HG03521 (cell line): ENCODE measurements around the gene EMILIN3.
"Not testable (repeated sequence)": the region's sequence is repeated elsewhere in the genome, so short reads cannot be mapped to it uniquely, and the experiment has no call there.

Experiments used
- ATAC-seq: cut with Tn5 transposase; IDR thresholded peaks from one replicate; pipeline ENCODE4 v1.9.1; 2021; ENCODE audit warnings: mild to moderate bottlenecking, moderate library complexity; ENCODE audit not compliant: unreplicated experiment

The EMILIN3 gene

GRCh38 chr20:41329435-41330342, 36.9 kb downstream of the EMILIN3 start:
- peak; percentile 62 for ATAC-seq

DNA sequence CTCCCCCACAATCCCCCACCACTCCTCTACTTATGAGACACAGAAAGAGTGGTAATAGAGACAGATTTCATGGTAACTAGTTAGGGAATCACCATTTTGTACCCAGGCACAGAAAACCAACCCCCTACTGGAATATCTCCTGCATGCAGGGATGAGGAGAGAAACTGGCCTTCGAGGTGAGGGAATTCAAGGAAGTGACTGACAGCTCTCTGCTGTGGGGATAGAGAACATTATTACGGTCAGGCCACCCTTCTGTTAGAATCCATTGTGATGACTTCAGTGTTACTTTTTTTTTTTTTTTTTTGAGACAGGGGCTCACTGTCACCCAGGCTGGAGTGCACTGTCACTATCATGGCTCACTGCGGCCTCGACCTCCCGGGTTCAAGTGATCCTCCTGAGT, 39.4 kb downstream of the EMILIN3 start:
- no peak for ATAC-seq

DNA sequence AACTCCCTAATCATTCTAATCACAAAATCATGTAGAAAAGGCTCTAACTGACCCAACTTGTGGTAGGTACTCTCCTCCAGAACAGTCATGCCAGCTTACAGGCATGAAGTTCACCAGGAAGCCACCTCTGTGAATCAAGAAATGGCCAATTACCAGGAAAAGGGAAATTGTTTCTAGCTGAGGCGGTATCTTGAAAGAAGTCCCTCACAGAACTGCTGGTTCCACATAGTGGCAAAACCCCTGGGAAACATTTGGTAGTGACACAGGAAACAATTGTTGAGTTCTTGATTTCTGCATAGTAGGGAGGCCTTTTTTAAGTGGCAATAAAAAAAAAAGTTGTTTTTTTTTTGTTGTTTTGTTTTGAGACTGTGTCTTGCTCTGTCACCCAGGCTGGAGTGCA, 45.6 kb downstream of the EMILIN3 start:
- ATAC-seq: no peak

GRCh38 chr20:41320441-41320840, 46.2 kb downstream of the EMILIN3 start:
- ATAC-seq: no peak

DNA sequence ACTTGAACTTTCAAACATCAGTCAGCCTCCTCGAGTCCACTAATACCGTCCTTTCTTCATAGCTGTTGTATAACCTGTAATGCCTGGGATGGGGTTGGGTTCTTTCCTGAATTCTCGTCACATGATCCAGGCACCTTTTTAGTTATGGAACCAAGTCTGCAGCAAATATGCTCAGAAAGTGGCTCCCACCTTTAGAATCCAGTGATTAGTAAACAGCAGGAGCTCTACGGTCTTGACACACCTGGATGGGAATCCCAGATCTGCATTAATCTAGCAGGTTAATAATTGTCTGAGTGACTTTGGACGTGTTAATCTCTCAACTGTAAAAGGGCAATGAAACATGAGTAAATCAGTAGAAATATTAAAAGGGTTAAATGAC, 48.4 kb downstream of the EMILIN3 start:
- no peak for ATAC-seq

GRCh38 chr20:41317546-41318270, 48.9 kb downstream of the EMILIN3 start, which contains the start of gene ZHX3:
Gene ZHX3, minus strand, starts transcription at chr20:41317731. Its CDS starts 112,815 bp downstream, at chr20:41204916.
- ATAC-seq: peak; percentile 97

GRCh38 chr20:41316602-41317545, 49.7 kb downstream of the EMILIN3 start:
- ATAC-seq: peak; percentile 48

DNA sequence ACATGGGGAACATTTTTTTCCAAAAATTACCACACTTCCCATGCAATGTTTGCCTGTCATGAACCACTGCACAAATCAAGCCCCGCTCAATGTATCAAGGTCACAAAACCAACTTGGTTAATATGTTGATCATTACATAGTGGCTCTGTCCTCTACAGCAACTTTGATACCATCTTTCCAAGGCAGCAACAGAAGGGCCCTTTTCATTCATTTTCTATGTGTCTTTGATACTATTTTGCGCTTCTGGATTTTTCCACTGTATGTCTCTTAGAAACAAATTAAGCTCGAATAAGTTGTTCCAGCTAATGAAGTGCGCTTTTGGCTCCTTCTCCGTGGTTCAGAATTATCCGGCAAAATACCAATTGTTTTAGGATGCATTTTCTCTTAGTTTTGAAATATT, 50.6 kb downstream of the EMILIN3 start:
- ATAC-seq: no peak

DNA sequence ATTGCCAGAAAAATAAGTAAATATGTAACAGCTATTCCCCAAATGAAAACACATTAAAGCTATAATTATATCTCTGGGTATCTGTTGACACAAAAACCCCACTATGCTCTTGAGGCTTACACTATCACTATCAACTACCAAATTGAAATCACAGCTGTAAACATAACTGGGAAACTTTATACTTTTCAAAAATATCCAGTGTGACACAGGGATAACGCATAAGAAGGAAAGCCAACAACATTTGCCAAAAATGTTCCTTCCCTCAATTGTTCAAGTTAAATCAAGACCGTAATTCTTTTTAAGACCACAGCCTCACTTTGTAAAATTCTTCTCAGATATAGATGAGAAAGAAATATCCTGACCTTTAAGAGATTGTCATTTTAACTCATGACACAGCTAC, 52.2 kb downstream of the EMILIN3 start:
- ATAC-seq: no peak

DNA sequence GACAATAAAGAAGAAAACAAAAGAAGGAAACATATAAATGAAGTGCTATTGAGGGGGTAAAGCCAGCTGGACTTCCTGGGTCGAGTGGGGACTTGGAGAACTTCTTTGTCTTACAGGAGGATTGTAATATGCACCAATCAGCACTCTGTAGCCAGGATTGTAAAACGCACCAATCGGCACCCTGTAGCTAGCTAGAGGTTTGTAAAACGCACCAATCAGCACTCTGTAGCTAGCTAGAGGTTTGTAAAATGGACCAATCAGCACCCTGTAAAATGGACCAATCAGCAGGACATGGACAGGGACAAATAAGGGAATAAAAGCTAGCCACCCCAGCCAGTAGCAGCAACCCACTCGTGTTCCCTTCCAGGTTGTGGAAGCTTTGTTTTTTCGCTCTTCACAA, 54.6 kb downstream of the EMILIN3 start:
- not testable (repeated sequence) for ATAC-seq
